SK-N-SH treated with all-trans-retinoic acid at 6 μM for 48 hours (cell line): Measurements from ENCODE around the gene EIF4EBP3.

Source experiments
- ATAC-seq: fragments of 200-7000 bp; cut with Tn5 transposase; 3 replicates; pipeline ENCODE4 v1.9.1; 2020; ENCODE audit warnings: mild to moderate bottlenecking, moderate library complexity
- ARNTL ChIP-seq: fragments of 450-650 bp; formaldehyde crosslinking; IDR thresholded peaks from 2 replicates; pipeline ENCODE4 v1.5.0; 2020; ENCODE audit warnings: low read depth, mild to moderate bottlenecking, moderate library complexity, borderline replicate concordance
- BACH2 ChIP-seq: fragments of 250-450 bp; sonication (Bioruptor Pico); IDR thresholded peaks from 2 replicates; pipeline ENCODE4 v1.9.0; 2021; ENCODE audit warnings: mild to moderate bottlenecking, borderline replicate concordance
- CREB5 ChIP-seq: fragments of 250-450 bp; sonication (Bioruptor Pico); IDR thresholded peaks from 2 replicates; pipeline ENCODE4 v1.5.1; 2020; ENCODE audit warnings: low read depth, mild to moderate bottlenecking, moderate library complexity
- CSRNP3 ChIP-seq: fragments of 250-450 bp; sonication (Bioruptor Pico); IDR thresholded peaks from 2 replicates; pipeline ENCODE4 v1.5.1; 2021; ENCODE audit warnings: mild to moderate bottlenecking, moderate library complexity
- ESRRG ChIP-seq: fragments of 250-450 bp; sonication (Bioruptor Pico); IDR thresholded peaks from 2 replicates; pipeline ENCODE4 v1.6.1; 2021; ENCODE audit warnings: mild to moderate bottlenecking
- ISL1 ChIP-seq: fragments of 250-450 bp; sonication (Bioruptor Pico); IDR thresholded peaks from 2 replicates; pipeline ENCODE4 v2.1.2; 2022; ENCODE audit warnings: mild to moderate bottlenecking, moderate library complexity
- OSR1 ChIP-seq: fragments of 250-450 bp; sonication (Bioruptor Pico); IDR thresholded peaks from 2 replicates; pipeline ENCODE4 v1.8.0; 2022; ENCODE audit warnings: moderate library complexity, mild to moderate bottlenecking, inconsistent platforms
- PATZ1 ChIP-seq: fragments of 250-450 bp; sonication (Bioruptor Pico); IDR thresholded peaks from 2 replicates; pipeline ENCODE4 v1.8.0; 2020; ENCODE audit warnings: mild to moderate bottlenecking, moderate library complexity, borderline replicate concordance
- POU6F1 ChIP-seq: fragments of 250-450 bp; sonication (Bioruptor Pico); IDR thresholded peaks from 2 replicates; pipeline ENCODE4 v1.8.0; 2021; ENCODE audit warnings: low read depth, mild to moderate bottlenecking, moderate library complexity, borderline replicate concordance
- PPARA ChIP-seq: fragments of 250-450 bp; sonication (Bioruptor Pico); IDR thresholded peaks from 2 replicates; pipeline ENCODE4 v1.5.0; 2020; ENCODE audit warnings: mild to moderate bottlenecking, borderline replicate concordance
- RARB ChIP-seq: fragments of 250-450 bp; sonication (Bioruptor Pico); IDR thresholded peaks from 2 replicates; pipeline ENCODE4 v1.8.0; 2021; ENCODE audit warnings: mild to moderate bottlenecking, moderate library complexity
- SNAI2 ChIP-seq: fragments of 250-450 bp; sonication (Bioruptor Pico); IDR thresholded peaks from 2 replicates; pipeline ENCODE4 v1.5.0; 2020; ENCODE audit warnings: mild to moderate bottlenecking, moderate library complexity
- TCF4 ChIP-seq: fragments of 250-450 bp; sonication (Bioruptor Pico); IDR thresholded peaks from 2 replicates; pipeline ENCODE4 v1.8.0; 2021; ENCODE audit warnings: mild to moderate bottlenecking, moderate library complexity, borderline replicate concordance
- TSHZ2 ChIP-seq: fragments of 250-450 bp; sonication (Bioruptor Pico); IDR thresholded peaks from 2 replicates; pipeline ENCODE4 v1.5.0; 2020; ENCODE audit warnings: mild to moderate bottlenecking, moderate library complexity
- ZC3H10 ChIP-seq: fragments of 250-450 bp; sonication (Bioruptor Pico); IDR thresholded peaks from 2 replicates; pipeline ENCODE4 v1.5.1; 2021; ENCODE audit warnings: mild to moderate bottlenecking, moderate library complexity
- ZFP30 ChIP-seq: fragments of 450-650 bp; formaldehyde crosslinking; IDR thresholded peaks from 2 replicates; pipeline ENCODE4 v1.5.0; 2022; ENCODE audit warnings: mild to moderate bottlenecking, moderate library complexity
- ZNF565 ChIP-seq: fragments of 450-650 bp; formaldehyde crosslinking; conservative IDR thresholded peaks from 2 replicates; pipeline ENCODE4 v1.5.0; 2020; ENCODE audit warnings: low read depth, mild to moderate bottlenecking, moderate library complexity
- ZNF70 ChIP-seq: fragments of 450-650 bp; formaldehyde crosslinking; IDR thresholded peaks from 2 replicates; pipeline ENCODE4 v1.5.0; 2020; ENCODE audit warnings: mild to moderate bottlenecking, moderate library complexity
- ZNF8 ChIP-seq: fragments of 450-650 bp; formaldehyde crosslinking; IDR thresholded peaks from 2 replicates; pipeline ENCODE4 v1.5.0; 2020; ENCODE audit warnings: mild to moderate bottlenecking, moderate library complexity

The EIF4EBP3 gene

GRCh38 chr5:140513124-140513523, 34.3 kb upstream of the EIF4EBP3 start:
- no peak for ATAC-seq
- TF ChIP-seq ESRRG (CRISPR knock-in tag) (no peak), OSR1 (no peak)

GRCh38 chr5:140524003-140524402, 23.5 kb upstream of the EIF4EBP3 start:
- no peak for ATAC-seq
- no peak for TF ChIP-seq ZNF565 (CRISPR knock-in tag)

GRCh38 chr5:140540227-140540626, 7.2 kb upstream of the EIF4EBP3 start:
- ATAC-seq = no peak
- no peak for TF ChIP-seq ZC3H10 (CRISPR knock-in tag)
- TF ChIP-seq CREB5 (CRISPR knock-in tag) = no peak
- no peak for TF ChIP-seq CSRNP3 (CRISPR knock-in tag)
- no peak for TF ChIP-seq TSHZ2 (CRISPR knock-in tag)
- no peak for TF ChIP-seq TCF4 (CRISPR knock-in tag)
- no peak for TF ChIP-seq POU6F1 (CRISPR knock-in tag)
- TF ChIP-seq ARNTL (CRISPR knock-in tag) = no peak
- no peak for TF ChIP-seq OSR1

- TF ChIP-seq ZNF8 = no peak
- ATAC-seq = no peak
Measured at GRCh38 chr5:140542972-140543371, 4.5 kb upstream of the EIF4EBP3 start.

- no peak for TF ChIP-seq ISL1 (CRISPR knock-in tag)
- TF ChIP-seq SNAI2 = no peak
- no peak for TF ChIP-seq PATZ1
- TF ChIP-seq ARNTL (CRISPR knock-in tag) = no peak
- no peak for TF ChIP-seq ZC3H10 (CRISPR knock-in tag)
- no peak for TF ChIP-seq BACH2 (CRISPR knock-in tag)
- TF ChIP-seq RARB (CRISPR knock-in tag) = no peak
- TF ChIP-seq ZFP30 = no peak
- TF ChIP-seq OSR1 = no peak
- no peak for TF ChIP-seq POU6F1 (CRISPR knock-in tag)
- no peak for TF ChIP-seq TCF4 (CRISPR knock-in tag)
- TF ChIP-seq PPARA (CRISPR knock-in tag) = no peak
- TF ChIP-seq ZNF70 (CRISPR knock-in tag) = no peak
- TF ChIP-seq, all 23 proteins: peak for 0
Measured at GRCh38 chr5:140544986-140545385, 2.5 kb upstream of the EIF4EBP3 start.

More at GRCh38 chr5:140544986-140545385, 2.5 kb upstream of the EIF4EBP3 start:
- ATAC-seq = no peak
